HepG2 (cell line): ENCODE results near the gene VSTM1.

ENCODE experiments used
- ARHGAP35 ChIP-seq: sonication (generic); formaldehyde crosslinking; IDR thresholded peaks from 2 replicates; pipeline ENCODE4 v1.9.0; 2022; ENCODE audit warnings: mild to moderate bottlenecking, inconsistent platforms, moderate library complexity, missing genetic modification reagents, borderline replicate concordance
- BCL6 ChIP-seq: IDR thresholded peaks from 2 replicates; pipeline ENCODE4 v1.6.1; 2016; ENCODE audit warnings: missing genetic modification reagents, missing compliant biosample characterization
- CENPT ChIP-seq: sonication (generic); formaldehyde crosslinking; IDR thresholded peaks from 2 replicates; pipeline ENCODE4 v1.8.0; 2022; ENCODE audit warnings: low read depth, mild to moderate bottlenecking, moderate library complexity, missing genetic modification reagents
- HBP1 ChIP-seq: IDR thresholded peaks from 2 replicates; pipeline ENCODE4 v1.6.1; 2016; ENCODE audit warnings: low read depth, control low read depth
- KDM5B ChIP-seq: sonication (generic); formaldehyde crosslinking; IDR thresholded peaks from 2 replicates; pipeline ENCODE4 v1.4.0; 2020; ENCODE audit warnings: missing genetic modification reagents, mild to moderate bottlenecking, borderline replicate concordance
- ZNF432 ChIP-seq: sonication (generic); formaldehyde crosslinking; IDR thresholded peaks from 2 replicates; pipeline ENCODE4 v1.5.0; 2020; ENCODE audit warnings: missing genetic modification reagents, mild to moderate bottlenecking, borderline replicate concordance
- TF ChIP-seq, protein P1 (sequence below): sonication (generic); formaldehyde crosslinking; IDR thresholded peaks from 2 replicates; pipeline ENCODE4 v1.5.0; 2020; ENCODE audit warnings: mild to moderate bottlenecking, missing genetic modification reagents, moderate library complexity
- TF ChIP-seq, protein P2 (sequence below): sonication (generic); formaldehyde crosslinking; IDR thresholded peaks from 2 replicates; pipeline ENCODE4 v1.4.0; 2020; ENCODE audit warnings: missing genetic modification reagents
- TF ChIP-seq, protein P3 (sequence below): sonication (generic); formaldehyde crosslinking; conservative IDR thresholded peaks from 2 replicates; pipeline ENCODE4 v1.4.0; 2020; ENCODE audit warnings: missing genetic modification reagents

- TF ChIP-seq ARHGAP35 (CRISPR knock-in tag), result no peak
- TF ChIP-seq ZNF432 (CRISPR knock-in tag), result no peak
- TF ChIP-seq, protein P1, sequence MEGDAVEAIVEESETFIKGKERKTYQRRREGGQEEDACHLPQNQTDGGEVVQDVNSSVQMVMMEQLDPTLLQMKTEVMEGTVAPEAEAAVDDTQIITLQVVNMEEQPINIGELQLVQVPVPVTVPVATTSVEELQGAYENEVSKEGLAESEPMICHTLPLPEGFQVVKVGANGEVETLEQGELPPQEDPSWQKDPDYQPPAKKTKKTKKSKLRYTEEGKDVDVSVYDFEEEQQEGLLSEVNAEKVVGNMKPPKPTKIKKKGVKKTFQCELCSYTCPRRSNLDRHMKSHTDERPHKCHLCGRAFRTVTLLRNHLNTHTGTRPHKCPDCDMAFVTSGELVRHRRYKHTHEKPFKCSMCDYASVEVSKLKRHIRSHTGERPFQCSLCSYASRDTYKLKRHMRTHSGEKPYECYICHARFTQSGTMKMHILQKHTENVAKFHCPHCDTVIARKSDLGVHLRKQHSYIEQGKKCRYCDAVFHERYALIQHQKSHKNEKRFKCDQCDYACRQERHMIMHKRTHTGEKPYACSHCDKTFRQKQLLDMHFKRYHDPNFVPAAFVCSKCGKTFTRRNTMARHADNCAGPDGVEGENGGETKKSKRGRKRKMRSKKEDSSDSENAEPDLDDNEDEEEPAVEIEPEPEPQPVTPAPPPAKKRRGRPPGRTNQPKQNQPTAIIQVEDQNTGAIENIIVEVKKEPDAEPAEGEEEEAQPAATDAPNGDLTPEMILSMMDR (CRISPR knock-in tag), result no peak
- TF ChIP-seq BCL6 (CRISPR knock-in tag), result no peak
- no peak for TF ChIP-seq KDM5B (CRISPR knock-in tag)
- TF ChIP-seq, protein P2, sequence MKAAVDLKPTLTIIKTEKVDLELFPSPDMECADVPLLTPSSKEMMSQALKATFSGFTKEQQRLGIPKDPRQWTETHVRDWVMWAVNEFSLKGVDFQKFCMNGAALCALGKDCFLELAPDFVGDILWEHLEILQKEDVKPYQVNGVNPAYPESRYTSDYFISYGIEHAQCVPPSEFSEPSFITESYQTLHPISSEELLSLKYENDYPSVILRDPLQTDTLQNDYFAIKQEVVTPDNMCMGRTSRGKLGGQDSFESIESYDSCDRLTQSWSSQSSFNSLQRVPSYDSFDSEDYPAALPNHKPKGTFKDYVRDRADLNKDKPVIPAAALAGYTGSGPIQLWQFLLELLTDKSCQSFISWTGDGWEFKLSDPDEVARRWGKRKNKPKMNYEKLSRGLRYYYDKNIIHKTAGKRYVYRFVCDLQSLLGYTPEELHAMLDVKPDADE, result no peak
- TF ChIP-seq CENPT (CRISPR knock-in tag), result no peak
- no peak for TF ChIP-seq HBP1
- TF ChIP-seq, protein P3, sequence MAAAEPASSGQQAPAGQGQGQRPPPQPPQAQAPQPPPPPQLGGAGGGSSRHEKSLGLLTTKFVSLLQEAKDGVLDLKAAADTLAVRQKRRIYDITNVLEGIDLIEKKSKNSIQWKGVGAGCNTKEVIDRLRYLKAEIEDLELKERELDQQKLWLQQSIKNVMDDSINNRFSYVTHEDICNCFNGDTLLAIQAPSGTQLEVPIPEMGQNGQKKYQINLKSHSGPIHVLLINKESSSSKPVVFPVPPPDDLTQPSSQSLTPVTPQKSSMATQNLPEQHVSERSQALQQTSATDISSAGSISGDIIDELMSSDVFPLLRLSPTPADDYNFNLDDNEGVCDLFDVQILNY (CRISPR knock-in tag), result no peak
Measured at GRCh38 chr19:54081032-54081431, 17.3 kb upstream of the VSTM1 start, which contains the start of gene TARM1.
